Astrocyte (in vitro differentiated cells and primary cell): ENCODE results near the gene ITGB3BP.

ENCODE experiments used
- CTCF ChIP-seq: IDR thresholded peaks from 2 replicates; pipeline ENCODE4 v1.5.1; 2011; ENCODE audit warnings: low read depth, mild to moderate bottlenecking, inconsistent platforms, low read length, moderate library complexity; ENCODE audit not compliant: insufficient read depth
- EZH2 ChIP-seq: IDR thresholded peaks from 2 replicates; pipeline ENCODE4 v1.6.1; 2012; ENCODE audit warnings: mild to moderate bottlenecking, low read length, inconsistent platforms; ENCODE audit not compliant: insufficient read depth

- no peak for TF ChIP-seq CTCF
- no peak for TF ChIP-seq EZH2
These were observed 87.9 kb downstream of the ITGB3BP start for GRCh38 chr1:63435161-63435560.
